GM10847 (cell line): ENCODE data around the gene ADH1B.

Experiments
- POLR2A ChIP-seq: IDR thresholded peaks from 2 replicates; pipeline ENCODE4 v1.6.1; 2011; ENCODE audit not compliant: insufficient read length; ENCODE audit errors: extremely low read depth

The ADH1B gene

GRCh38 chr4:99329876-99330275 is 8.7 kb upstream of the ADH1B start:
- TF ChIP-seq POLR2A, result no peak

DNA sequence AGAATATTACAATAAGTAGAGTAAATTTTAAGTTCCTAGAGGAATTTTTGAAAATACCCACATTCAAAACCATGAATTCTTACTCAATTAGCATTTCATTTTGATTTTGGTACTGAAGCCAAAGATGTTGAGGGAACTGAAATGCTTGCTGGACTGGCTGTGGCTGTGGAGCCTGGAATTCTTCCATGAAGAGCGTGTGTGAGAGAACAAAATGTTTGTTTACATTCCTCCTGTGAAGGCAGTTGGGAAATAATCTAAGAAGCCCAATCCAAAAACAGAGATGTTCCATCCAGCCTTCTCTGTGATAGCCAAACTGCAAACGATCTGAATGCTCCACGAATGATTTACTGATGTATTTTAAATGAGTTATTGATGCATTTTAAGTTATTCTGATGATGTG is 3.8 kb upstream of the ADH1B start:
- TF ChIP-seq POLR2A, result no peak

DNA sequence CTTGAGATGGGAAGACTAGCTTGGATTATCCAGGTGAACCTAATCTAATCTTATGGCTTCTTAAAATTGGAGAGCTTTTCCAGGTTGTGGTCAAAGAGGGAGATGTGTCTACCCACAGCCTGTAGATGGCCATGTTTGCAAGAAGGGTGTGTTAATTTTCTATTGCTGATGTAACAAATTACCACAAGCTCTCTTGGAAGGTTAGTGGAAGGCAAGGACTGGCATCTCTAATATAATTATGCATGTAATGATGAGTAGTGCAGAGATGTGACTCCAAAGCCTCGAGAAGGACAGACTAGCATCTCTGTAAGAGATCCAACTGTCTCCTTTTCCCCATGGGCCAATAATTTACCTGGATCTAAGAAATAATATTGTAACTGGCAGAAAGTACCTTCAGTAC is 3.2 kb upstream of the ADH1B start:
- no peak for TF ChIP-seq POLR2A

DNA sequence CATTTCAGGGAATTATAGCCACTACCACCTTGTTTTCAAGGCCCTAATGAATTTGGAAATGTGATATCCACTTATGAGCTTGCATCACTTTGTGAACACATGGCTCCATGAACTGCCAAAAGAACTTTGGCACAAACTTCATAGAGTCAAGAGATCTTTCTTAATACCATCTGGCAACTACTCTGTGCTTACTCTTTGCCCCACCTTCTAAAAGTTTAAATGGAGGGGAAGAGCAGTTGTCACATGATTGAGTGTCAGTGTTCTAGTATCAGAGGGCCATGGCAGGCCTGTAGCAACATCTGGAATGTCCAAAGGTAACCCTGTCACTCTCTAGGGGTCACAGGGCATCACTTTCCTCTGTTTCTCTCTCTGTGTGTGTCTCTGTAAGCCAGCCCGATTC is 2.6 kb upstream of the ADH1B start:
- no peak for TF ChIP-seq POLR2A

DNA sequence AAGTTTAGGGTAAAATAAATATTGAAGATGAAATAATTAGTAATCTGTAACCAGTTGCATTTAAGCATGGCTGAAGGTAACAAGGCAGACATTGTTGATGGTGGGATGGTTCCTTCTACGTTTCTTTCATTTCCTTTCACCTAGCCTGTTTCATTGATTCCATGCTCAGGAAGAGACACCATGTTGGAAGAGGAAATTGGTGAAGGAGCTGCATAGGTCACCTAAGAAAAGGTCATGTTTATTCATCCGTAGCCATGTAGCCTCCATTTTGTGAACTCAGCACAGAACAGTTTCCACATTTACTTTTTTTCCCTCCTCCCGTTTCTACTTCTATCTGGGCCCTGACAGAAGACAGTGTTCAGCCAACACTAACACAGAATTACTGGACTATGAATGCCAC is 3.8 kb downstream of the ADH1B start:
- TF ChIP-seq POLR2A, result no peak

DNA sequence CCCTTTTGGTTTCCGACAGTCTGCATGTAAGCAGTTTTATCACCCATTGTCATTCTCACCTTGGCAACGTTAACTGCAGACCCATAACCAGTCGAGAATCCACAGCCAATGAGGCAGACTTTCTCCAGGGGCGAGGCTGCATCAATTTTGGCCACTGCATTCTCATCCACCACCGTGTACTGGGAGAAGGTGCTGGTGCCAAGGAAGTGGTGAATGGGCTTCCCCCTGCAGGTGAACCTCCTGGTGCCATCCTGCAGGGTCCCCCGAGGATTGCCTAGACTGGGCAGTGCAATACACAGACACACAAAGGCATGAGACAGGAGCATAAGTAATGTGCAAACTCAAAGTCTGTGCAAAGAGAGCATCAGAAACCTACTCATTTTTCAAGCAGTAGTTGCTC is 5.4 kb downstream of the ADH1B start:
- no peak for TF ChIP-seq POLR2A

DNA sequence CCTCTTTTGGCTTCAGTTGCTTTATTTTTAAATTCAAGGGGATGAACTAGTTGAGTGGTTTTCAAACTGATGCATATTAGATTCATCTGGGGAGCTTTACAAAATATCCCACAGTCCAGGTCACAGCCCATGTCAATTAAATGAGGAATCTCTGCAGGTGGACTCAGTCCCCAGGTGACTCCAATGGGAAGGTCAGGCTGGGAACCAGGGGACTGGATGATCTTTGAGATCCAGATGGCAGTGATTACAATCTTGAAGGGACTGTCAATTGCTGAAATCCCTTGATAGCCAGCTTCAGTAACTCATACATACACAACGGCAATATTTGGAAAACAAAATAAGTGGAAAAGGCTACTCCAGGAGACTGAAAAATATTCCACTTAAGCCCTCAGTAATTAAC is 7.0 kb downstream of the ADH1B start:
- no peak for TF ChIP-seq POLR2A

DNA sequence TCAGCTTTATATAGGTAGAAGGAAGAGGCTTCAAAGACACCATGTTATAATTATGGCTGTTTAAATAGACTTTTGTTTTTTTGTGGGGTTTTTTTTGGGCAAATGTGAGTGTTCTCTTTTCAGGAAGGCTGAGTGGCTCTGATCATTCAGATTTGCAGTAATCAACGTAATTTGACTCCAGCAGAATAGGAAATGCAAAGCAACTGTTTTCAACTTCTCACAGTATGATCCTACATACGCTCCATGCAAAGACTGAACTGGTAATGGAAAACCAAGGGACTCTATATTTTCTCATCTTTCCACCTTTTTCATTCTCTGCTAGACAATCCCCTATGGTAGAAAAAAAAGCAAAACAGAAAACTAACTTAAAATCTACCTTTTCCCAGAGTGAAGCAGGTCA is 10.8 kb downstream of the ADH1B start:
- no peak for TF ChIP-seq POLR2A

GRCh38 chr4:99305638-99306400 is 15.4 kb downstream of the ADH1B start:
- no peak for TF ChIP-seq POLR2A

- no peak for TF ChIP-seq POLR2A
Measured at GRCh38 chr4:99301376-99302164, 19.6 kb downstream of the ADH1B start.

DNA sequence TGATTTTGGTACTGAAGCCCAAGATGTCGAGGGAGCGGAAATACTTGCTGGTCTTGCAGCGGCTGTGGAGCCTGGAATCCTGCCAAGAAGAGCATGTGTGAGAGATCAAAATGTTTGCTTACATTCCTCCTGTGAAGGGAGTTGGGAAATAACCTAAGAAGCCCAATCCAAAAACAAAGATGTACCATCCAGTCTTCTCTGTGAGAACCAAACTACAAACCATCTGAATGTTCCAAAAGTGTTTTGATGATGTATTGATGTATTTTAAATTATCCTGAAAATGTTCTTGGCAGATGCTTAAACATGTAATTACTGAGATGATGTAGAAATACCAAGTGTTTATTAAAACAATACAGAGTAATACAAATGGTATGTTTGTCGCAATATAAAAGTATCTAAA is 20.3 kb downstream of the ADH1B start:
- no peak for TF ChIP-seq POLR2A

DNA sequence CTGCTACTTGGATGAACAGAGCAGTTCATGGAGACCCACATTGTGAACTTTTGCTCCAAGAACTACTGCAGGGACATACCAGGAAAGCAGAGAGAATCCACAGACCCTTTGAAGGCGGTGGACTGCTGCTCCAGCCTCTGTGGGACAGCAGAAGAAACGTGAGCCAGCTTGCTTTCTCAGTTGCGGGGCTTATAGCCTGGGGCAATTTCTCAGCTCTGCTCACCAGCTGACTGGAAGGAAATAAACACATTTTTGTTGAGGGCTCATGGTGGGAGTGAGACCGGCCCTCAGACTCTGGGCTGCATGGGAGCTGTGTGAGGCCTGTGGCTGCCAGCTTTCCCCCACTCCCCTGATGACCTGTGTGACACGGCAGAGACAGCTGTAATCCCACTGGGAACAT is 27.8 kb downstream of the ADH1B start:
- no peak for TF ChIP-seq POLR2A

DNA sequence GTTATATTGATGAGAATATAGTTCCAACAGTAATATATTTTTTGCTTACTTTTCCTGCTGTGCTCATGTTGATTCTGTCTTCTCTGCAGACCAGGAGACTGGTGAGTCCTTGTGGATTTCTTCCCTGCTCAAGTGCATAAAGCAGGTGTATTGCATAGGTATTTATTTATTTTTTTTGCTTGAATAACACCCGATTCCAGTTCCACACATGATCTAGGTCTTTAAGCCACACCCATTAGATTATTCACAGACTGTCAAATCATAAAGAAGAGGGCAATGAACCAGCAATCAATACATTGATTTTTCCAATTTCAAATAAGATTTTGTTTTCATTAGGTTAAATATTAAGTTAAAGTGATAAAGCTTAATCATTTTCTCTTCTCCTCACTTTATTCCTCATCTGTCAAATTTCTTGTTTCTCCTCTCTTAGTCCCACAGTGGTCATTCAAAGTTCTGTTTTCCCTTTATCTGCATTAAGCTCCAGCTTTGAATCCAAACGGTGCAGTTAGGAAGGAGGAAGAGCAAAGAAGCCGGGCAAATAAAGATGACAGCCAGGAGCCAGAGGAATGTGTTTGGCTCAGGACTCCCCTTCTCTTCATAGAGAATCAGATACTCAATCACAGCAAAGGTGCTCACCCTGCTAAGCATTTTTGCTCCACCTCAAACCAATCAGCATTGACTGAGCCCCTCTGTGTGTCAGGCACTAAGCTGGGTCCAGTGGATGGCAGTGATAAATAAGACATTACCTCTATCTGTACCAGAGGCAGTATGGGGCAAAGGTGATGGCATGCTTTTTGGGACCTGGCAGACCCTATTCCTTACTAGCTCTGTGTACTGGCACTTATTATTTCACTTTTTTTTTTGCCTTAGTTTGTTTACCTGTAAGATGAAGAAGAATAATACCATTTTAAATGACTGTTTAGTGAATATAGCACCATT is 30.1 kb downstream of the ADH1B start, which contains the start of gene ADH1A:
TSS of gene ADH1A (minus strand) at position 138 of the 939 bp plus-strand sequence. CDS start at position 67, 71 bp downstream.
- TF ChIP-seq POLR2A, result no peak

DNA sequence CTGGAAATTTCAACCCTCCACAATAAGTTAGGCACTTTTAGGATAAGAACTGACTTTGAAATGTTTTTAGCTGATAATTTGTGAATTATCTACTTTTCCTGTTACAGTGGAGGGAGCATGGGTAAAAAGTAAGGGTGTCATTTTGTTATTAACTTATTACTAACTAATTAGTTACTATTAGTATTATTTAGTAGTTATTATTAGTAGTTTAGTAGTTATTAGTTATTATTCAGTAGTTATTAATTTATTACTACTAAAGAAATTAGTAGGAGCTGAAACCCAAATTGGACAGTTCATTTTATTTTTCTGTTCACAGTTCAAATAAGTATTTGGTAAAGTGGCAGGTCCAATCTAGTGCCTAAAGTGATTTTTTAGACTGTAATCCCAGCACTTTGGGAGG is 35.8 kb downstream of the ADH1B start:
- no peak for TF ChIP-seq POLR2A

GRCh38 chr4:99282731-99283130 is 38.5 kb downstream of the ADH1B start:
- TF ChIP-seq POLR2A, result no peak
